ENCODE measurements around the gene ANP32A.

- TF ChIP-seq CTCF (IDR thresholded peaks at IDR 0.05; ENCODE audit: poor library complexity) (no peak), EZH2 (IDR thresholded peaks at IDR 0.05; ENCODE audit: borderline replicate concordance) (no peak)
These were observed 47.7 kb downstream of the ANP32A start for GRCh38 chr15:68773036-68773435.
